OCI-LY1 (cell line): Measurements from ENCODE around the gene SMAD4.
"Not testable (repeated sequence)": the region's sequence is repeated elsewhere in the genome, so short reads cannot be mapped to it uniquely, and the experiment has no call there.

Experiments used
- H2AFZ ChIP-seq: fragments of 200-600 bp; sonication (generic), shearing (Covaris generic); 2 replicates; pipeline ENCODE4 v1.6.0; 2014; ENCODE audit warnings: antibody characterized with exemption, mild to moderate bottlenecking, low read length
- H3F3A ChIP-seq: fragments of 200-600 bp; sonication (generic), shearing (Covaris generic); 2 replicates; pipeline ENCODE4 v1.6.0; 2014; ENCODE audit warnings: mild to moderate bottlenecking, antibody characterized with exemption, low read length, moderate library complexity; ENCODE audit not compliant: insufficient read depth
- H3K27ac ChIP-seq: fragments of 200-600 bp; sonication (generic); 2 replicates; pipeline ENCODE4 v1.5.1; 2014; ENCODE audit warnings: low read length, mixed run types, mild to moderate bottlenecking, low read depth; ENCODE audit not compliant: poor library complexity, severe bottlenecking
- H3K27me3 ChIP-seq: fragments of 200-600 bp; sonication (generic); 2 replicates; pipeline ENCODE4 v1.6.0; 2014; ENCODE audit warnings: antibody characterized with exemption, mild to moderate bottlenecking, low read length, moderate library complexity; ENCODE audit not compliant: insufficient read depth
- H3K36me3 ChIP-seq: fragments of 200-600 bp; sonication (generic); 2 replicates; pipeline ENCODE4 v1.6.1; 2014; ENCODE audit warnings: mild to moderate bottlenecking, antibody characterized with exemption, low read length, moderate library complexity, mixed read lengths; ENCODE audit not compliant: insufficient read depth
- H3K4me1 ChIP-seq: fragments of 200-600 bp; sonication (generic); 2 replicates; pipeline ENCODE4 v1.5.1; 2014; ENCODE audit warnings: mild to moderate bottlenecking, low read length, moderate library complexity; ENCODE audit not compliant: insufficient read depth, severe bottlenecking
- H3K4me2 ChIP-seq: fragments of 200-600 bp; sonication (generic), shearing (Covaris generic); 2 replicates; pipeline ENCODE4 v1.6.1; 2014; ENCODE audit warnings: low read length
- H3K4me3 ChIP-seq: fragments of 200-600 bp; sonication (generic); 2 replicates; pipeline ENCODE4 v1.5.1; 2014; ENCODE audit warnings: low read length, low read depth, mild to moderate bottlenecking, mixed read lengths; ENCODE audit not compliant: poor library complexity, severe bottlenecking
- H3K79me2 ChIP-seq: fragments of 200-600 bp; shearing (Covaris generic); 2 replicates; pipeline ENCODE4 v1.6.1; 2016; ENCODE audit warnings: mixed run types, low read length, mixed read lengths; ENCODE audit not compliant: insufficient read depth
- H3K9ac ChIP-seq: fragments of 200-600 bp; sonication (generic), shearing (Covaris generic); 2 replicates; pipeline ENCODE4 v1.6.1; 2014; ENCODE audit warnings: mild to moderate bottlenecking, low read length, mixed read lengths
- H3K9me2 ChIP-seq: fragments of 200-600 bp; sonication (generic), shearing (Covaris generic); 2 replicates; pipeline ENCODE4 v1.6.1; 2014; ENCODE audit warnings: low read depth, mild to moderate bottlenecking, low read length, mixed read lengths
- H3K9me3 ChIP-seq: fragments of 200-600 bp; shearing (Covaris generic); 2 replicates; pipeline ENCODE4 v1.6.1; 2014; ENCODE audit warnings: low read length, mixed read lengths
- H4K20me1 ChIP-seq: fragments of 200-600 bp; sonication (generic), shearing (Covaris generic); 2 replicates; pipeline ENCODE4 v1.6.0; 2016; ENCODE audit warnings: mild to moderate bottlenecking, low read length; ENCODE audit not compliant: insufficient read depth
- CTCF ChIP-seq: fragments of 200-600 bp; sonication (generic), shearing (Covaris generic); IDR thresholded peaks from 2 replicates; pipeline ENCODE4 v1.5.1; 2017; ENCODE audit warnings: mild to moderate bottlenecking, antibody characterized with exemption, low read length, moderate library complexity, mixed read lengths
- EZH2 ChIP-seq: fragments of 200-600 bp; sonication (generic), shearing (Covaris generic); IDR thresholded peaks from 2 replicates; pipeline ENCODE4 v1.8.0; 2017; ENCODE audit warnings: borderline replicate concordance, mixed run types, mild to moderate bottlenecking, antibody characterized with exemption, low read length, moderate library complexity, mixed read lengths

The SMAD4 gene

DNA sequence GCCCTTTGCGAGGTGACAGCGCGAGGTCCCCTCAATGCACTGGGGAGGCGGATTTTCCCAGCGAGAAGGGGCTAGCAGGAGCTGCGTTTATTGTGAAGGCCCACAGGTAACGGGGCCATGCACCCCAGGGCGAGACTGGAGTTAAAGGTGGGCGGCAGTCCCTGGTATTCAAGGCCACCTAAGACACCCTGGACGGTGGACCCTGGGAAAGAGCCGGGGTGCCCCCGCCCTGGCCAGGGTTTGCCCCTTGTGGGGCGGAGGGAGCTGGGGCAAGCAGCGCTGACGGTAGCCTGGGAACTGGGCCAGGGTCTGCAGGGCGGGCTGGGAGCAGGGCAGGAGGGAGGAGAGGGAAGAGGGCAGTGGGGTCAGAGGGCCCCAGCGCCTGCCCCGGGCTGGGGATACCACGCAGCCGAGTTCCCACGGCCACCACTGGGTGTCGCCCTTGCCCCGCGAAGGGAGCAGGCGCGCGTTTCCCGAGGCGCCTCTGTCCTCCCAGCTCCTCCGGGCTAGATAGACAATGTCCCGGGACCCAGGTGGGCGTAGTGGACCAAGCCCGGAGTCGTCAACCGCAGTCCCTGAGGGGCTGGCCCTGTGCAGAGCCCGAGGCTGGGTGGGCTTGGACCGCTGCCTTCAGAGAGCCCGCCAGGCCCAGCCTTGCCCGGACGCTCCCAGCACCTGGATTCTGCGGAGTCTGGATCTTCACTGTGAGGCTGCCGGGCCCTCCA lies 80.2 kb downstream of the SMAD4 start:
- Histone ChIP-seq H3K9ac (0 out of 2 replicates have a peak overlapping the region, but pooled peaks have one; percentile 10), H3K4me3 (peak overlapping the region; percentile 23), H3K36me3 (no peaks in the 10 kb centered on the region), H3K79me2 (no peaks in the 10 kb centered on the region), H3F3A (no peaks in the 10 kb centered on the region), H3K4me2 (peak overlapping the region; percentile 66), H3K9me3 (no peaks in the 10 kb centered on the region), H4K20me1 (no peaks in the 10 kb centered on the region), H3K9me2 (no peaks in the 10 kb centered on the region), H2AFZ (no peak overlapping the region), H3K4me1 (peaks cover 17% of the 10 kb centered on the region), H3K27me3 (no peaks in the 10 kb centered on the region), H3K27ac (no peak overlapping the region)
- TF ChIP-seq CTCF (peak; percentile 81), EZH2 (no peak)

GRCh38 chr18:51111633-51112355 lies 81.8 kb downstream of the SMAD4 start:
- not testable (repeated sequence) for H3K4me3 ChIP-seq, H3K9me2 ChIP-seq, H3K27ac ChIP-seq, H3K9ac ChIP-seq, H3K36me3 ChIP-seq, H3K27me3 ChIP-seq, H2AFZ ChIP-seq, H3K4me2 ChIP-seq, H3K9me3 ChIP-seq, H3F3A ChIP-seq, H3K79me2 ChIP-seq, H4K20me1 ChIP-seq
- H3K4me1 ChIP-seq: peaks cover 16% of the 10 kb centered on the region

DNA sequence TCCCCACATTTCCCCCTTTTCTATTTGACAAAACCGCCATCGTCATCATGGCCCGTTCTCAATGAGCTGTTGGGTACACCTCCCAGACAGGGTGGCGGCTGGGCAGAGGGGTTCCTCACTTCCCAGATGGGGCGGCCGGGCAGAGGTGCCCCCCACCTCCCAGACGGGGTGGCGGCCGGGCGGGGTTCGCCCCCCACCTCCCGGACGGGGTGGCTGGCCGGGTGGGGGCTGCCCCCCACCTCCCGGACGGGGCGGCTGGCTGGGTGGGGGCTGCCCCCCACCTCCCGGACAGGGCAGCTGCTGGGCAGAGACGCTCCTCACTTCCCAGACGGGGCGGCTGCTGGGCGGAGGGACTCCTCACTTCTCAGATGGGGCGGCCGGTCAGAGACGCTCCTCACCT lies 87.0 kb downstream of the SMAD4 start:
- H3K9me3 ChIP-seq, H3K36me3 ChIP-seq, H3K4me2 ChIP-seq, H3K9ac ChIP-seq, H3K9me2 ChIP-seq, H2AFZ ChIP-seq, H3K4me1 ChIP-seq, H3F3A ChIP-seq, H3K27me3 ChIP-seq, H3K4me3 ChIP-seq, H3K27ac ChIP-seq, H4K20me1 ChIP-seq, H3K79me2 ChIP-seq: not testable (repeated sequence)

- H3F3A ChIP-seq, H3K9me2 ChIP-seq, H3K4me1 ChIP-seq, H3K27ac ChIP-seq, H4K20me1 ChIP-seq, H3K9ac ChIP-seq, H3K4me2 ChIP-seq, H3K4me3 ChIP-seq, H3K9me3 ChIP-seq, H3K79me2 ChIP-seq, H2AFZ ChIP-seq, H3K36me3 ChIP-seq, H3K27me3 ChIP-seq: not testable (repeated sequence)
These were observed 89.5 kb downstream of the SMAD4 start for GRCh38 chr18:51119561-51119960.

DNA sequence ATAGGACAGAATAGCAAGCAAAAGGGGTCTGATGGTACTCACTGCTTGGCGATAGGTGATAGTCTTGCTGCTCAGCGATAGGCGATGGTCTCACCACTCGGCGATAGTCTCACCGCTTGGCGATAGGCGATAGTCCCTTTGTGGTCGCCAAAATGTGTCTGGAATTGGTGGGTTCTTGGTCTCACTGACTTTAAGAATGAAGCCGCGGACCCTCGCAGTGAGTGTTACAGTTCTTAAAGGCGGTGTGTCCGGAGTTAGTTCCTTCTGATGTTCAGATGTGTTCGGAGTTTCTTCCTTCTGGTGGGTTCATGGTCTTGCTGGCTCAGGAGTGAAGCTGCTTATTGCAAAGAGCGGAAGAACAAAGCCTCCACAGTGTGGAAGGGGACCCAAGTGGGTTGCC lies 90.0 kb downstream of the SMAD4 start:
- H3K4me2 ChIP-seq, H3K9me3 ChIP-seq, H3K36me3 ChIP-seq, H3K9ac ChIP-seq, H3K4me1 ChIP-seq, H3K79me2 ChIP-seq, H4K20me1 ChIP-seq, H3K27me3 ChIP-seq, H3F3A ChIP-seq, H3K27ac ChIP-seq, H2AFZ ChIP-seq, H3K4me3 ChIP-seq, H3K9me2 ChIP-seq: not testable (repeated sequence)
